ENCODE measurements around the gene TMA7.
A peak's percentile ranks its signal among the peaks of the same experiment; 100 is the strongest.

TMA7 gene

GRCh38 chr3:48423241-48423882, 16.7 kb upstream of the TMA7 start:
- DNase-seq (ENCODE audit: low read depth) = no peak

GRCh38 chr3:48423883-48424695, 16.0 kb upstream of the TMA7 start:
- no peak for DNase-seq (ENCODE audit: low read depth)

- no peak for DNase-seq (ENCODE audit: low read depth)
These were observed 14.7 kb upstream of the TMA7 start for GRCh38 chr3:48425281-48425812.

- no peak for DNase-seq (ENCODE audit: low read depth)
These were observed 13.6 kb upstream of the TMA7 start for GRCh38 chr3:48426401-48426909.

GRCh38 chr3:48426944-48427629, 13.0 kb upstream of the TMA7 start:
- no peak for DNase-seq (ENCODE audit: low read depth)

- no peak for DNase-seq (ENCODE audit: low read depth)
These were observed 12.5 kb upstream of the TMA7 start for GRCh38 chr3:48427630-48427962.

- no peak for DNase-seq (ENCODE audit: low read depth)
These were observed 11.9 kb upstream of the TMA7 start for GRCh38 chr3:48428088-48428571.

GRCh38 chr3:48428572-48429316, 11.3 kb upstream of the TMA7 start:
- DNase-seq (ENCODE audit: low read depth) = no peak

- peak; percentile 39 for DNase-seq (ENCODE audit: low read depth)
These were observed 10.6 kb upstream of the TMA7 start for GRCh38 chr3:48429317-48429959.

GRCh38 chr3:48429960-48430707, 9.9 kb upstream of the TMA7 start, which contains the start of gene PLXNB1:
TSS of gene PLXNB1 (minus strand) at chr3:48430086. CDS start at chr3:48424611, 5,475 bp downstream.
- no peak for DNase-seq (ENCODE audit: low read depth)

GRCh38 chr3:48430708-48431101, 9.4 kb upstream of the TMA7 start:
- no peak for DNase-seq (ENCODE audit: low read depth)

GRCh38 chr3:48431224-48432029, 8.6 kb upstream of the TMA7 start:
- DNase-seq (ENCODE audit: low read depth) = no peak

- no peak for DNase-seq (ENCODE audit: low read depth)
These were observed 7.4 kb upstream of the TMA7 start for GRCh38 chr3:48432411-48433371.

GRCh38 chr3:48433472-48434118, 6.5 kb upstream of the TMA7 start:
- no peak for DNase-seq (ENCODE audit: low read depth)

- no peak for DNase-seq (ENCODE audit: low read depth)
These were observed 5.3 kb upstream of the TMA7 start for GRCh38 chr3:48434591-48435222.

GRCh38 chr3:48435223-48435595, 4.8 kb upstream of the TMA7 start:
- DNase-seq (ENCODE audit: low read depth) = no peak

GRCh38 chr3:48435774-48436476, 4.1 kb upstream of the TMA7 start:
- DNase-seq (ENCODE audit: low read depth) = peak; percentile 77

All from activated T-cell treated with anti-CD3 and anti-CD28 coated beads for 24 hours (primary cell).